ENCODE results near the gene PABPN1L.

Gene PABPN1L

GRCh38 chr16:88847654-88848053 lies 18.8 kb downstream of the PABPN1L start:
- ATAC-seq, result no peak

- ATAC-seq, result no peak
Measured at GRCh38 chr16:88846088-88846487, 20.4 kb downstream of the PABPN1L start.

- no peak for ATAC-seq
Measured at GRCh38 chr16:88844419-88845036, 21.9 kb downstream of the PABPN1L start.

GRCh38 chr16:88843256-88843655 lies 23.2 kb downstream of the PABPN1L start:
- no peak for ATAC-seq

GRCh38 chr16:88842806-88843205 lies 23.7 kb downstream of the PABPN1L start:
- ATAC-seq, result no peak

GRCh38 chr16:88842308-88842756 lies 24.1 kb downstream of the PABPN1L start:
- ATAC-seq, result no peak

GRCh38 chr16:88841521-88842307 lies 24.7 kb downstream of the PABPN1L start:
- ATAC-seq, result no peak

GRCh38 chr16:88840600-88841215 lies 25.8 kb downstream of the PABPN1L start:
- no peak for ATAC-seq

- ATAC-seq, result no peak
Measured at GRCh38 chr16:88839745-88840599, 26.5 kb downstream of the PABPN1L start.

GRCh38 chr16:88839026-88839529 lies 27.4 kb downstream of the PABPN1L start:
- no peak for ATAC-seq

GRCh38 chr16:88838566-88838965 lies 27.9 kb downstream of the PABPN1L start:
- no peak for ATAC-seq

GRCh38 chr16:88837806-88838205 lies 28.7 kb downstream of the PABPN1L start:
- no peak for ATAC-seq

- no peak for ATAC-seq
Measured at GRCh38 chr16:88836791-88837190, 29.7 kb downstream of the PABPN1L start.

GRCh38 chr16:88835818-88836217 lies 30.6 kb downstream of the PABPN1L start:
- ATAC-seq, result no peak

GRCh38 chr16:88835383-88835782 lies 31.1 kb downstream of the PABPN1L start:
- ATAC-seq, result no peak

GRCh38 chr16:88834670-88835069 lies 31.8 kb downstream of the PABPN1L start:
- ATAC-seq, result no peak

- no peak for ATAC-seq
Measured at GRCh38 chr16:88833086-88833485, 33.4 kb downstream of the PABPN1L start.

GRCh38 chr16:88831838-88832237 lies 34.6 kb downstream of the PABPN1L start:
- no peak for ATAC-seq

- no peak for ATAC-seq
Measured at GRCh38 chr16:88830783-88831182, 35.7 kb downstream of the PABPN1L start.

GRCh38 chr16:88830258-88830657 lies 36.2 kb downstream of the PABPN1L start:
- no peak for ATAC-seq

- no peak for ATAC-seq
Measured at GRCh38 chr16:88828711-88829110, 37.7 kb downstream of the PABPN1L start.

GRCh38 chr16:88827727-88828126 lies 38.7 kb downstream of the PABPN1L start:
- ATAC-seq, result no peak

Data from activated CD4-positive, CD25-positive, alpha-beta regulatory T cell treated with anti-CD3 and anti-CD28 coated beads, Interleukin-2, amount 50 U/mL, for 24 hours (primary cell).